ENCODE measurements around the gene GNE.

GRCh38 chr9:36173861-36174260 is 84.4 kb downstream of the GNE start:
- TF ChIP-seq EZH2phosphoT487 (IDR thresholded peaks at IDR 0.05; ENCODE audit: borderline replicate concordance, low read length) (no peak), EZH2 (IDR thresholded peaks at IDR 0.05; ENCODE audit: low read length, unreplicated experiment) (no peak)

Data from PC-3 (cell line).